ENCODE results near the gene TAGAP. TPM values are rescaled to one million over a fixed set of nuclear protein-coding genes. Genes with fewer than 3 reads are reported as not detected.

Gene TAGAP
- total and polyA plus RNA-seq, 9 of the 15 experiments (the other 6 are each of a cell fraction or from before 2014, with no cell fraction given), result 0.07 TPM; not detected in 8

DNA sequence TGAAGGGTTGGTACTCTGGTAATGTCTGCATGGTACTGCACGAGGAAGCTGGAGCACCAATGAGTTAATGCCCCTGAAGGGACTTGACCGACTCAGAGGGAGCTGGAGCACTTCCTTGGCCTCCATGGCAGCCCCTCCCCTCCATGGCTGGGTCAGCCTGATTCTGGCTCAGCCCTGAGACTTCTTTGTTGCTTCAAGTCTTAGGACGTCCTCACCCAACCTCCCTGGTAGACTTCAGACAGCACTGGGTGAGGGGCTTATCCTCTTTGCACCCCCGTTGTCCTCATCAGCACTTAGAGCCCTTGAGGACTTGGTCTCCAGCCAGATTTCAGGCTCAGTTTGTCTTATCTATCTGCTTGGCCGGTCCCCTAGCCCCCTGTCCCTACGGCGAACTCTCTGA is 16.4 kb upstream of the TAGAP start:
- H3K36me3 ChIP-seq (ENCODE audit: control insufficient read depth, insufficient read depth, low read length), result no peaks in the 10 kb centered on the region
- FAIRE-seq, result no peak
- WGBS (ENCODE audit: insufficient coverage, low coverage, missing lambda C conversion rate), result 0% methylated on average over 7 of the region's 7 CpGs
- POLR2A ChIA-PET, result no interaction called here
- no peaks in the 10 kb centered on the region for H4K20me1 ChIP-seq (replicated peaks; ENCODE audit: control insufficient read depth, insufficient read depth, low read length)
- TF ChIP-seq RBM34 (IDR thresholded peaks at IDR 0.05; ENCODE audit: borderline replicate concordance, insufficient read depth, low read length), result no peak
- no peak for TF ChIP-seq SIRT6 (IDR thresholded peaks at IDR 0.05; ENCODE audit: low read depth, low read length)
- no peak for TF ChIP-seq POLR2AphosphoS2 (IDR thresholded peaks at IDR 0.05; ENCODE audit: low read length)
- TF ChIP-seq PCBP1 (IDR thresholded peaks at IDR 0.05; ENCODE audit: low read depth, low read length, poor library complexity, severe bottlenecking), result no peak
- no peak for TF ChIP-seq IFI16 (CRISPR knock-in tag; IDR thresholded peaks at IDR 0.05)
- no peak for TF ChIP-seq DMBX1 (CRISPR knock-in tag; IDR thresholded peaks at IDR 0.05; ENCODE audit: borderline replicate concordance)
- no peak for TF ChIP-seq E2F5 (CRISPR knock-in tag; IDR thresholded peaks at IDR 0.05)
- intact Hi-C loops (cut with micrococcal nuclease) (no loop called here), in situ Hi-C loops (cut with MboI) (no loop called here)
- BruUV-seq (replicated peaks), result no TSS peak
- H2AFZ ChIP-seq (ENCODE audit: low read depth, low read length), result no peak overlapping the region
- H3K27ac ChIP-seq (ENCODE audit: extremely low read depth, low read depth, low read length), result no peak overlapping the region
- H3K4me1 ChIP-seq (replicated peaks in 1 of 2; ENCODE audit: control insufficient read depth in 2 of 2, insufficient read depth in 2 of 2, low read length in 2 of 2), result no peaks in the 10 kb centered on the region
- no peak for ATAC-seq
- peaks cover 46 to 61% of the 10 kb centered on the region in 2 experiments for H3K27me3 ChIP-seq (ENCODE audit: control insufficient read depth in 2 of 2, insufficient read depth in 2 of 2, low read length in 2 of 2)
- H3K4me3 ChIP-seq, result no peak overlapping the region
- no peak overlapping the region for H3K9ac ChIP-seq (ENCODE audit: insufficient read depth in 1 of 2, low read depth in 2 of 2, low read length in 2 of 2)
- H3K9me3 ChIP-seq (replicated peaks; ENCODE audit: control insufficient read depth, insufficient read depth, low read depth, low read length), result no peaks in the 10 kb centered on the region
- H3K4me2 ChIP-seq (ENCODE audit: insufficient read depth, low read length), result no peak overlapping the region
- CTCF ChIA-PET (ENCODE audit: low intra/inter-chr PET ratio), result no interaction called here
- no peaks in the 10 kb centered on the region for H3K9me1 ChIP-seq (ENCODE audit: control insufficient read depth, insufficient read depth, low read length)
- DNase-seq (ENCODE audit: extremely low read depth in 1 of 4, low spot score in 3 of 4), result no peak
- no peaks in the 10 kb centered on the region for H3K79me2 ChIP-seq (ENCODE audit: control insufficient read depth, insufficient read depth, low read length)
